ENCODE data around the gene ANO2. TPM values are rescaled to one million over a fixed set of nuclear protein-coding genes. Genes with fewer than 3 reads are reported as not detected.
A peak's percentile ranks its signal among the peaks of the same experiment; 100 is the strongest.

ANO2 gene
- polyA plus RNA-seq, 10 donors = 2.4 to 5.1 (median 3.8) TPM

- DNase-seq = no peak
These were observed 221.3 kb downstream of the ANO2 start for GRCh38 chr12:5723711-5724252.

DNA sequence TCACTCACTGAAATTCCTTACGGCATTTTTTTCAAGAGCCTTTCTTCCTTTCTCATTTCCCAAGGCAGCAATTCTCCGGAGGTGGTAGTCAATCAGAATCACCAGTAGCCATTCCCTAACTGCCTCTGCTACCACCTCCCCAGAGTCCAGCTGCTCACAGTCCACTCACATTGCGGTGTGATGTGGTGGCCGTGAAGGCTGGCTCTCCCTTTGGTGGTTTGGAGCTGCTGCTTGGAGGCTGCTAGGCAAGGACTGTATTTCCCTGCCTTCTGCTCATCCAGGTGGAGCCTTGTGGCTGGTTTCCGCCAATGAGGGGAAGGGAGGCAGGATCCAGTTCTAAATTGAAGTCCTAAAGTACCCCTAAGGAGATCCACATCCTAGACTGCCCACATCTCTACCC, 222.0 kb downstream of the ANO2 start:
- no peak for DNase-seq

GRCh38 chr12:5720381-5721005, 224.6 kb downstream of the ANO2 start:
- no peak for DNase-seq

- DNase-seq = no peak
These were observed 226.4 kb downstream of the ANO2 start for GRCh38 chr12:5718680-5719079.

DNA sequence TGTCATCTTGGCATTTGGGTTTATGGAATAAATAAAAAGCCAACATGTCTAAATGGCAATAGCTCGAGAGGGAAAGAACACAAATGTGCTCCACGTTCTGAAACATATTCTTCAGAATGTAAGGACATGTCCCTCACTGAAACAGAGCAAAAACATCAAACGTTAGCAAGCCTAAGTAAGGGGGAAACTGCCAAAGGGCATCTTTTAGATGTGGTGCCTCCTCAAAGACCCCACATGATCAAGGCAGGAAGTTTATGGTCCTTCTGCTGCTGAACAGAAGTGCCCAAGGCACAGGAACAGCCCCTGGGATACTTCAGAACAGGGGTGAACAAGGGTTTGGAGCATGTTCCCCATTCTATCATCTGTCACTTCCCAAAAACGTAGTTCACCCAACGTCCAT, 227.0 kb downstream of the ANO2 start:
- no peak for DNase-seq

- DNase-seq = no peak
These were observed 228.1 kb downstream of the ANO2 start for GRCh38 chr12:5716976-5717375.

DNA sequence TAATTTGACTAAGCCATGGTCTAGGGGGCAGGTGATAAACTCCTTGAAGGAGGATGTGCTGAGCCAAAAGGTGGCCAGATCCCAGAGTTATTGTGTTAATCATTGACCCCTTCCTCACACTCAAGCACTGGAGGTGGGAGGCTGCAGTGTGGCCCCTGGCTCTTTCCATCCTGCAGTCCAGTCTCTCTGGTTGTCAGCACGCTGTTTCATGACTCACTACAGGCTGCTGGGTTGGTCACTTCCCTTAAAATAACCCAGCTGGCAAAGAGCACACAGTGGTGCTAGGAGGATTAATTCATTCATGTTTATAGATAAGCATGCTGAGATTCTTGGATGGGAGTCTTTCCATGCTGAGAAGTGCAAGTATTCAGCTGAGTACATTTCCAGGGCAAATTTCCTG, 228.9 kb downstream of the ANO2 start:
- no peak for DNase-seq

GRCh38 chr12:5715021-5715420, 230.0 kb downstream of the ANO2 start:
- no peak for DNase-seq

DNA sequence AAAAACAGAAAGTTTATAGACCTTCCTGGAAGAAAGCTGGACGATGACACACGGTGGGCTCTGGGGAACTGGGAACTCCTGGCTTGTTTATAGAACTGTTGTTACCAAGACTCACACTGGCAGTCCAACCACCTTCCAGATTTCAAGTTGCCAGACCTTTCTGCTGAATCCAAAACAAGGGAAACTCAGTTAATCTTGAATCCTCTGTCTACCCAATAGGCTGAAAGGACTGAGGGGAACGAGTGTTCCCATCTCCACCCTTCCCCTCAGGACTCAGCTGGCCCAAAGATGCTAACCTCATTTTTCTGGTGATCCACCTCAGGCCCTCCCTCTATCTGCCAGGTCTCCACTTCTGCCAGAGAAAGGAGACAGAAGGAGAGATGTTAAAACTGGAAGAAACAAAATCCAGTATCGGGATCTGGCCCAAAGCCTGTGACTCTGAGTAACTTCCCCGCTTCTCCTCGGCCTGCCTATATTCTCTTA, 231.4 kb downstream of the ANO2 start:
- peak in 2 of 3 donors; percentile 27 to 46 for DNase-seq

GRCh38 chr12:5710260-5710878, 234.7 kb downstream of the ANO2 start:
- no peak for DNase-seq

DNA sequence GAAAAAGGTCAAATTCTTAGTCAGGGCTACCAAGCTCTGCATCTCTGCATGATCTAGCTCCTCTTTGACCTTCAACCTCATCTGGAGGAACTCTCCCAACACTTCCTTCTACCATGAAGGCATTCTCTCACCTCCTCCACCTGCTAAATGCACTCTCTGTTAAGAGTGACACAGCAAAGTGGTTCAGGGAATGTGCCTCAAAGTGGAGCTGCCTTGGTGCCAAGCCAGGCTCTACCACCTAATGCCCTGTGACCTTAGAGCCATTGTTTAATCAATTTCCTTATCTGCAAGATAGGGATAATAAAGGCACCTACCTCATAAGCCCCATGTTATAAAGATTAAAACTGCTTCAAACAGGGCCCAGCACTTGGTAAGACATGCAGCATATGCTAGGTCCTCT, 236.7 kb downstream of the ANO2 start:
- DNase-seq = no peak

DNA sequence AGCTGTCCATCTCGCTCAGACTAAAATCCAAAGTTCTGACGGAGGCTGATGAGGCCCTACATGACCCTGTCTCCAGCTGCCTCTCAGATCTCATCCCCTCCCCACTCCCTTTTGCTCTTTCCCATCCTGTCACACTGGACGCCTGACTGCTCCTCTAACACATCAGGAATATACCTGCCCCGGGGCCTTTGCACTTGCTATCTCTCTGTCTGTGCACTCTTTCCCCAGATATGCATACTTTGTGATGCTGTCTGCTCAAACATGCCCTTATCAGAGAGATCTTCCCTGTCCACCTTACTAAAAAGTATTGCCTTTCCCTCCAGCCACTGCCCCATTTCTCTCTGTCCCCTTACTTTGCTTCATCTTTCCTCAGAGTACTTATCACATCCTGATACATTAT, 238.8 kb downstream of the ANO2 start:
- no peak for DNase-seq

DNA sequence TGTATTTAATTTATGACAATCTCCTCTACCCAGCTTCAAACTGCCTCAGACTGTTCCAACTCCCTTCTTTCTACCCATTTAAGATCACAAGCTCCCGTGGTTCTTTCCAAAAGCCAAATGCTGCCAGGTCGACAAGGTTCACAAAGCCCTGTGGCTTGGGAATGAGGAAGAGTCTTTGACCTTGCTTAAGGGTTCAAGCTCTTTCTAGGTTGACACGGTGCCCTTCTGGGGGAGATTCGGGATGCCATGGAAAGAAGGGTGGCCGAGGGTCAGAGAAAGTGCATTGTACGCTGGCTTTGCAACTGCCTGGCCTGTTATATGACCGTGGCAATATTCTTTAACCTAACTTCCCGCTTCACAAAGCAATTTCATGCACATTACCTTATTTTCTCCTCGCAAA, 239.3 kb downstream of the ANO2 start:
- DNase-seq = no peak

GRCh38 chr12:5694759-5695409, 250.2 kb downstream of the ANO2 start:
- DNase-seq = no peak

- no peak for DNase-seq
These were observed 252.2 kb downstream of the ANO2 start for GRCh38 chr12:5692850-5693249.

GRCh38 chr12:5691943-5692342, 253.1 kb downstream of the ANO2 start:
- DNase-seq = no peak

- DNase-seq = no peak
These were observed 254.8 kb downstream of the ANO2 start for GRCh38 chr12:5690240-5690639.

GRCh38 chr12:5689773-5690172, 255.3 kb downstream of the ANO2 start:
- DNase-seq = no peak

DNA sequence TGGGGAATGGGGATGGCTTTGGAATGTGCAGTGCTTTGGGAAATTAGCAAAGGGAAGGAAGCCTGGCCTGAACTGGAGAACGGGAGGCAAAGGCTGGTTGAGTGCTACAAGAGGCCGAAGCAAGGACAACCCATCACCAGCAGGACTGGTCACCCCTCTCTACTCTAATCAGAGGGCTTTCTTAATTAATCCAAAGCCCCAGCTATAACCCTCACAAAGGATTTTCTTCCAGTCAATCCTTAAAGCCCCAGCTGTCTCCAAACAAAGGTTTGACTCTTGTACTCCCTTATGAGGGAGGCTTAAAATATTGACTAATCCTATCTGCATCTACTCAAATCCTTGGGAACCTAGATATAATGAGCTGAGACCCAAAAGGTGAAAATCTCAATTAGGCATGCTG, 256.8 kb downstream of the ANO2 start:
- DNase-seq = no peak

DNA sequence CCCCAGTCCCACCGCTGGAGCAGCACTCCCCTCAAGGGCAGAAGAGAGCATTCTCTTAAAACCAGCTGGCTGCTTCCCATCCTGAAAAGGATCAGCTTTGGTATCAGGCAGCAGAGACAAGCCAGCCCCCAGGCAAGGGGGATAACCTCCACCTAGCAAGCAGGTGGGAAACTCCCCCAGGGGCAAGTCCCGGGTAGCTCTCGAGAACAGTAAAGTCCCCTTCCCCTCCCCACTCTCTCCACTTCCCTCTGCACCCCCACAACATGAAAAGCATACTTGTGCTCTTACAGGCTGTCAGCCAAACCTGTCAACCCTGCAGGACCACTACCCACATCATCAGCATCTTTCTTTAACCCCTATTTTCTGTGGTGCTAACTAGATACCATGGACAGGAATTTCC, 259.1 kb downstream of the ANO2 start:
- no peak for DNase-seq

- no peak for DNase-seq
These were observed 260.1 kb downstream of the ANO2 start for GRCh38 chr12:5684989-5685388.

DNA sequence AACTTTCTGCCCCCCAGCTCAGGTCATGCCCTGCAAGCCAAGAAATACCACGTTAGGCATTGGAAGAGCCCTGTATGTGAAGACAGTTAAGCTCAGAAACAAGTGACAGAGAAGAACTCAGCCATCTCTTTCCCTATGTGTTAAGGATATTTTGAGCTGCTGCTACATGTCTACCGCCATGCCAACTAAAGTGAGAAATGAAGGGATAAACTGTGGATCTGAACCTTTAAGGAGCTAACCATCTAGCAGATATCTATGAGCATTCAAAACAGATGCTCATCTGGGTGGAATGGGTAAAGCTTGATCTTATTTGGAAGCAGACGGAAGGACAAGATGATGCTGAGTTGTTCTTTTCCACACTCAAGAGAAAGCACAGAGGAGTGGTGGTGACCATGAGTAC, 262.5 kb downstream of the ANO2 start:
- no peak for DNase-seq

- DNase-seq = no peak
These were observed 266.9 kb downstream of the ANO2 start for GRCh38 chr12:5678176-5678575.

All from muscle of back (tissue), 11 donors.